ENCODE measurements around the gene IL27RA. TPM values are rescaled to one million over a fixed set of nuclear protein-coding genes. Genes with fewer than 3 reads are reported as not detected.

IL27RA gene
- total and polyA plus RNA-seq, 2 experiments from 2014 or later: 5.8 to 8.5 TPM

- WGBS, 2 experiments (ENCODE audit: low coverage in 1 of 2, low lambda C conversion rate in 2 of 2, missing lambda C conversion rate in 2 of 2): 71 to 74% methylated on average over 6 of the region's 6 CpGs
- Histone ChIP-seq H3F3A (ENCODE audit: insufficient read depth) (no peaks in the 10 kb centered on the region), H2AFZ (no peak overlapping the region), H3K36me3 (ENCODE audit: low read depth) (no peaks in the 10 kb centered on the region), H3K4me1 (ENCODE audit: insufficient read depth) (no peaks in the 10 kb centered on the region), H3K9me2 (ENCODE audit: insufficient read depth) (no peaks in the 10 kb centered on the region), H4K20me1 (ENCODE audit: insufficient read depth) (no peaks in the 10 kb centered on the region), H3K79me2 (ENCODE audit: insufficient read depth) (no peaks in the 10 kb centered on the region), H3K27me3 (replicated peaks; ENCODE audit: insufficient read depth) (no peaks in the 10 kb centered on the region), H3K9me3 (ENCODE audit: low read depth) (no peaks in the 10 kb centered on the region), H3K4me2 (ENCODE audit: unreplicated experiment) (no peak overlapping the region), H3K27ac (no peak overlapping the region), H3K4me3 (no peak overlapping the region), H3K9ac (no peak overlapping the region)
- in situ Hi-C loops (cut with MboI): no loop called here
- no peak for DNase-seq
- TF ChIP-seq EZH2 (IDR thresholded peaks at IDR 0.05; ENCODE audit: insufficient read depth, poor library complexity, severe bottlenecking) (no peak), EZH2phosphoT487 (IDR thresholded peaks at IDR 0.05; ENCODE audit: insufficient read depth, low read depth) (no peak)
Measured at GRCh38 chr19:14052470-14052869, 20.9 kb downstream of the IL27RA start.

- 0 out of 2 replicates have a peak, but pooled peaks cover under 1% of the 10 kb centered on the region for H3K27me3 ChIP-seq (replicated peaks; ENCODE audit: insufficient read depth)
- H3K4me2 ChIP-seq (ENCODE audit: unreplicated experiment): no peak overlapping the region
- H3K4me1 ChIP-seq (ENCODE audit: insufficient read depth): no peaks in the 10 kb centered on the region
- 90 to 94% methylated on average over 3 of the region's 3 CpGs for WGBS, 2 experiments (ENCODE audit: low coverage in 1 of 2, low lambda C conversion rate in 2 of 2, missing lambda C conversion rate in 2 of 2)
- H4K20me1 ChIP-seq (ENCODE audit: insufficient read depth): no peaks in the 10 kb centered on the region
- H3K9me2 ChIP-seq (ENCODE audit: insufficient read depth): no peaks in the 10 kb centered on the region
- H2AFZ ChIP-seq: no peak overlapping the region
- H3K9me3 ChIP-seq (ENCODE audit: low read depth): no peaks in the 10 kb centered on the region
- no peaks in the 10 kb centered on the region for H3F3A ChIP-seq (ENCODE audit: insufficient read depth)
- in situ Hi-C loops (cut with MboI): no loop called here
- no peaks in the 10 kb centered on the region for H3K36me3 ChIP-seq (ENCODE audit: low read depth)
- H3K79me2 ChIP-seq (ENCODE audit: insufficient read depth): no peaks in the 10 kb centered on the region
- DNase-seq: no peak
- TF ChIP-seq EZH2 (IDR thresholded peaks at IDR 0.05; ENCODE audit: insufficient read depth, poor library complexity, severe bottlenecking): no peak
- no peak for TF ChIP-seq EZH2phosphoT487 (IDR thresholded peaks at IDR 0.05; ENCODE audit: insufficient read depth, low read depth)
- H3K9ac ChIP-seq: no peak overlapping the region
- no peak overlapping the region for H3K4me3 ChIP-seq
- no peak overlapping the region for H3K27ac ChIP-seq
Measured at GRCh38 chr19:14053032-14053431, 21.5 kb downstream of the IL27RA start.

GRCh38 chr19:14053500-14053899, 21.9 kb downstream of the IL27RA start:
- H3F3A ChIP-seq (ENCODE audit: insufficient read depth): no peaks in the 10 kb centered on the region
- WGBS, 2 experiments (ENCODE audit: low coverage in 1 of 2, low lambda C conversion rate in 2 of 2, missing lambda C conversion rate in 2 of 2): 87 to 97% methylated on average over 8 to 11 of the region's 11 CpGs
- no peaks in the 10 kb centered on the region for H3K36me3 ChIP-seq (ENCODE audit: low read depth)
- H3K27ac ChIP-seq: no peak overlapping the region
- H3K4me2 ChIP-seq (ENCODE audit: unreplicated experiment): no peak overlapping the region
- H3K4me3 ChIP-seq: no peak overlapping the region
- in situ Hi-C loops (cut with MboI): no loop called here
- H4K20me1 ChIP-seq (ENCODE audit: insufficient read depth): no peaks in the 10 kb centered on the region
- no peaks in the 10 kb centered on the region for H3K9me2 ChIP-seq (ENCODE audit: insufficient read depth)
- TF ChIP-seq EZH2phosphoT487 (IDR thresholded peaks at IDR 0.05; ENCODE audit: insufficient read depth, low read depth) (no peak), EZH2 (IDR thresholded peaks at IDR 0.05; ENCODE audit: insufficient read depth, poor library complexity, severe bottlenecking) (no peak)
- DNase-seq: no peak
- no peaks in the 10 kb centered on the region for H3K79me2 ChIP-seq (ENCODE audit: insufficient read depth)
- H3K9ac ChIP-seq: no peak overlapping the region
- H3K27me3 ChIP-seq (replicated peaks; ENCODE audit: insufficient read depth): peaks cover 5% of the 10 kb centered on the region; the same call in 1 of the 2 replicates
- H2AFZ ChIP-seq: no peak overlapping the region
- H3K9me3 ChIP-seq (ENCODE audit: low read depth): no peaks in the 10 kb centered on the region
- no peaks in the 10 kb centered on the region for H3K4me1 ChIP-seq (ENCODE audit: insufficient read depth)

GRCh38 chr19:14054099-14054498, 22.5 kb downstream of the IL27RA start:
- TF ChIP-seq EZH2phosphoT487 (IDR thresholded peaks at IDR 0.05; ENCODE audit: insufficient read depth, low read depth): no peak
- TF ChIP-seq EZH2 (IDR thresholded peaks at IDR 0.05; ENCODE audit: insufficient read depth, poor library complexity, severe bottlenecking): no peak

GRCh38 chr19:14054721-14055120, 23.2 kb downstream of the IL27RA start:
- in situ Hi-C loops (cut with MboI): no loop called here
- Histone ChIP-seq H3K27me3 (replicated peaks; ENCODE audit: insufficient read depth) (peaks cover 12% of the 10 kb centered on the region; the same call in 1 of the 2 replicates), H3K4me1 (ENCODE audit: insufficient read depth) (no peaks in the 10 kb centered on the region), H3F3A (ENCODE audit: insufficient read depth) (no peaks in the 10 kb centered on the region), H3K9ac (no peak overlapping the region), H3K79me2 (ENCODE audit: insufficient read depth) (no peaks in the 10 kb centered on the region), H3K27ac (no peak overlapping the region), H3K9me2 (ENCODE audit: insufficient read depth) (no peaks in the 10 kb centered on the region), H2AFZ (no peak overlapping the region), H3K4me2 (ENCODE audit: unreplicated experiment) (no peak overlapping the region), H4K20me1 (ENCODE audit: insufficient read depth) (no peaks in the 10 kb centered on the region), H3K4me3 (no peak overlapping the region), H3K9me3 (ENCODE audit: low read depth) (no peaks in the 10 kb centered on the region), H3K36me3 (ENCODE audit: low read depth) (no peaks in the 10 kb centered on the region)
- WGBS, 2 experiments (ENCODE audit: low coverage in 1 of 2, low lambda C conversion rate in 2 of 2, missing lambda C conversion rate in 2 of 2): 78 to 85% methylated on average over 6 to 11 of the region's 11 CpGs
- DNase-seq: no peak
- no peak for TF ChIP-seq EZH2phosphoT487 (IDR thresholded peaks at IDR 0.05; ENCODE audit: insufficient read depth, low read depth)
- TF ChIP-seq EZH2 (IDR thresholded peaks at IDR 0.05; ENCODE audit: insufficient read depth, poor library complexity, severe bottlenecking): no peak

More at GRCh38 chr19:14054099-14054498, 22.5 kb downstream of the IL27RA start:
- H2AFZ ChIP-seq: no peak overlapping the region
- in situ Hi-C loops (cut with MboI): no loop called here
- H3K36me3 ChIP-seq (ENCODE audit: low read depth): no peaks in the 10 kb centered on the region
- no peaks in the 10 kb centered on the region for H3K79me2 ChIP-seq (ENCODE audit: insufficient read depth)
- no peak overlapping the region for H3K4me2 ChIP-seq (ENCODE audit: unreplicated experiment)
- 97 to 98% methylated on average over 5 to 6 of the region's 6 CpGs for WGBS, 2 experiments (ENCODE audit: low coverage in 1 of 2, low lambda C conversion rate in 2 of 2, missing lambda C conversion rate in 2 of 2)
- H3K9me3 ChIP-seq (ENCODE audit: low read depth): no peaks in the 10 kb centered on the region
- no peaks in the 10 kb centered on the region for H3F3A ChIP-seq (ENCODE audit: insufficient read depth)
- H3K4me3 ChIP-seq: no peak overlapping the region
- no peak overlapping the region for H3K27ac ChIP-seq
- H3K9me2 ChIP-seq (ENCODE audit: insufficient read depth): no peaks in the 10 kb centered on the region
- H4K20me1 ChIP-seq (ENCODE audit: insufficient read depth): no peaks in the 10 kb centered on the region
- no peak overlapping the region for H3K9ac ChIP-seq
- H3K4me1 ChIP-seq (ENCODE audit: insufficient read depth): no peaks in the 10 kb centered on the region
- peaks cover 11% of the 10 kb centered on the region; the same call in 1 of the 2 replicates for H3K27me3 ChIP-seq (replicated peaks; ENCODE audit: insufficient read depth)
- no peak for DNase-seq
